RPMI7951 (cell line): ENCODE results near the gene TMEM8B. TPM values are rescaled to one million over a fixed set of nuclear protein-coding genes. Genes with fewer than 3 reads are reported as not detected.
"Not testable (repeated sequence)": the region's sequence is repeated elsewhere in the genome, so short reads cannot be mapped to it uniquely, and the experiment has no call there.

Experiments used
- DNase-seq: peaks from one replicate; pipeline ENCODE4 v3.0.0-alpha.2; 2012; ENCODE audit warnings: low read depth
- total RNA-seq: library from RNA; depleted of rRNA; stranded (reverse); fragments of >200 nt; shearing (Covaris generic); gene quantifications from 2 replicates; pipeline ENCODE4 v1.2.3, GENCODE V29; 2014

TMEM8B gene
- total RNA-seq, 1 experiment from 2014 or later: 1.4 TPM

DNA sequence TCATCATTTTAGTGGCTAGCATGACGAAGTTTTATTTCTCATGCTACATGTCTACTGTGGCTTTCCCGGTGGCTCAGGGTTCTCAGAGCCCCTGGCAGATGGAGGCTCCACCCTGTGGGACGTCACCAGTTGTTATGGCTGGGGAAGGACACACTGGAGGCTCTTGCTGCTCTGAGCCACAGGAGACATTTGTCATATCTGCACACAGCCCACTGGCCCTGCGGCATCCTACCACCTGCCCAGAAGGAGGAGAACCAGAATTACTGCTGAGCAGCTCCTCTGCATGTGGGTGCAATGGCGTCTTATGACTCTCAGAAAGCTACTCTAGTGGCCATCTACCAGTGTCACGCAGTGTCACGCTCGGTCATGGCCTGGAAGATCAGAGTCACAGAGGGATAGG lies 34.6 kb downstream of the TMEM8B start:
- no peak for DNase-seq

DNA sequence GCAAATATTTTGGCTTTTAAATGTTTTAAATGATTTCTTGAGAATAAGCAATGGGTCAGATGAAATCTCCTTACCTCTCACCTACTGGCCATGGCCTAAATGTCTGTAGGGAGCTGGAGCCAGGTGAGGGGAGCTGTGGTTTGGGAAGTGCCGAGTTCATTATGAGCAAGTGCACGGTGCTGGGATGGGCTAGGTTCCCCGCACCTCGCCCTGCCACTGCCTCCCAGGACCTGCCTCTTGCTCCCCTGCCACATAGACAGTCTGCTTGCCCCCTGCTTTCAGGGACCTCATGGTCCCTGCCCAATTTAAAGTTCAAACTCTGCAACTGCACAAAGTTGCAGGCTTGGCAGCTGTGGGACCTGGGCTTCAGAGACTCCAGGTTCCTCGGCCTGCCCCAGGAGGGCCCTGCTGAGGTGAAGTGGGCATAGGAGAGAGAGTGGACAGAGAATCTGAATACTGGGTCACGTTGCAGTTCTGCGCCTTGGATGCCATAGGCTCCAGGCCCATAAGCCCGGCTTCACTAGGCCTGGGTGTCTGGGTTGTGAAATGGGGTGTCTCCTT lies 35.7 kb downstream of the TMEM8B start:
- DNase-seq: no peak

DNA sequence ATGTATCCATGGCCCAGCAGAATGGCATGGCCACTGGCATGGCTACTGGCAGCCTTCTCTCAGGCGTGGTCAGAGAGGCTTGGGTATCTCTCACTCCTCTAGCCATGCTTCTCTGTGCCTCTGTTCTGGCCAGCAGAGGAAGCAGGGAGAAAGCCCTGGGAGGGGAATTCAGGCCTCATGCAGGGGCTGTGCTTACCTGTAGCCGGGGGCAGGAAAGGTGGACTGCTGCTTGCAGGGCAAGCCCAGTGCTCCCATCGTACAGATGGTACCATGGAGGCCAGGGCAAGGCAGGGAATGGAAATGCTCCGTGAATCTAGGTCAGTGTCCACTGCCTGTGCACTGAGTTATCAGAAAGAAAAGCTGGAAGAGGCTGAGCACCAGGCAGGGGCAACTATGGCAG lies 38.5 kb downstream of the TMEM8B start:
- DNase-seq: no peak

DNA sequence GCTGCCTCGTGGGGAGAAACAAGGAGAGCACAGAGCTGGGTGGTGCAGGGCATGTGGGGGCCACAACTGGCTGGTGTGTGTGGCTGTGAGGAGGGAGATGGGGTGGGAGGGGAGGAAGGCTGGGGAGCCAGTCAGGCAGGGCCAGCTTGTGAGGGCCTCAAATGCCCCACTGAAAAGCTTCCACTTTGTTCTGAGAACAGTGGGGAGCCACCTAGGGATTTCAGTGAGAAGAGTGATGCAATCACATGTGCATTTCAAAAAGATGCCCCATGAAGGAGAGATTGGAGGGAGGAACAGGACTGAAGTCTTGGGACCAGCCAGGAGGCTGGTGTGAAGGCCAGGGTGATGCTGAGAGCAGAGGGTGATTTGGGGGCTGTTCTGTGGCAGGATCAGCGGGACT lies 39.9 kb downstream of the TMEM8B start:
- no peak for DNase-seq

DNA sequence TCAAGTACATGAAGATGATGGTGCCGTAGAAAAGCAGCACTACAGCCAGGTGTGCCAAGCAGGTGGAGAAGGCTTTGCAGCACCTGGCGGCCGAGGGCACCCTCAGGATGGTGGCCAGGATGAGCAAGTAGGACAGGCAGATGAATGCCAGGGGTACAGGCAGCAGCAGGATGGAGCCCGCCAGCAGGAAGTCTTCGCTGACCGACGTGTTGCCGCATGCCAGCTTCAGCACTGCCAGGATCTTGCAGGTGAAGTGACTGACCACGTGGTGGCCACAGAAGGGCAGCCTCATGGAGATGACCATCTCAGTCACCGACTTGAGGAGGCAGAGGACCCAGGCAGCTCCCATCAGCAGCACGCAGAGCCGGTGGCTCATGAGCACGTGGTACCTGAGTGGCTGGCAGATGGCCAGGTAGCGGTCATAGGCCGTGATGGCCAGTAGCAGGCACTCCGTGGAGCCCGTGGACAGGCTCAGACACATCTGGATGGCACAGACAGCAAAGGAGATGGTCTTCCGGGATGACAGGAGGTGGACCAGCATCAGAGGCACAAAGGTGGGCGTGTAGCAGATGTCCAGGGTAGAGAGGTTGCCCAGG lies 40.7 kb downstream of the TMEM8B start:
- DNase-seq: no peak

DNA sequence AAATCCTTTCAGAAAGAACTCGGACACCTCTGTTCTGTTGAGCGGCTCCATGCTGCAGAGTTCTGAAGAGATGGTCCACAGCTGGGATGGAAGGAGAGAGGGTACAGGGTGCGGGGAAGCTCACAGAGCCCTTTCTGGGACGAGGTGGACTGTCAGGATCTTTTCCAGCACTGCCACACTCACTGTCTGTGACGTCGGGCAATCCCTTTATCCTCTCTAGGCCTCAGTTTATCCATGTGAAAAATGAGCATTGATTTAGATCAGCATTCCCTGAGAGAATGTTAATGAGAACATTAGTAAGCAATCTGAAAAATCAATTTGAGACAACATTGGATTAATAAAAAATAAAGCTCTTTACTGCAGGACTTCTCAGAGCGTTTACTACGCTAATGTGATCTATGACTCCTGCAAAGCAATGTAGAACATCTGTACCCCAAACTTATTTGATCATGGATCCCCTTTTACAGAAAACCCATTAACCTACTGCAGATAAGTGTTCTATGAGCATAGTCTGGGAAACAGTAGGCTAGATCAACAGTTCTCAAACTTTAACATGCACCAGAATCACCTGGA lies 41.4 kb downstream of the TMEM8B start, which contains the start of gene OR13J1:
TSS of gene OR13J1 (minus strand) at position 51 of the 573 bp plus-strand sequence. CDS start at position 51, 0 bp downstream.
- DNase-seq: no peak

DNA sequence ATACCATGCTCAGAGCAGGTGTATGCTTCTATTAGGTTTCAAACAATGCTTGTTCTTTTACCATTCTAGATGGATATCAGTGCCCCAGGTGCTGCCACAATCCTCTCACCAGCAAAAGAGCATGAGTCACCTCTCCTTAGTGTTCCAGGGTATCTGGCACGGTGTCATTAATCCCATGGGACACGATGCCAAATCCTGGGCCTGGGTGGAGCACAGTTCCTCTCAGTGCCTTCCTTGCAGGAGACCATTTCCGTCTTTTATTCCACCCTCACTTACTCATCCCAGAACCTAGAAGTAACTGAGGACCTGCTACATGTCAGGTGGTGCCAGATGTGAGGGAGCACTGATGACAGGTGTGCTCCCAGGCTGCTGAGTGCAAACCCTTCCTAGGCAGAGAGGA lies 42.5 kb downstream of the TMEM8B start:
- peak; percentile 61 for DNase-seq

DNA sequence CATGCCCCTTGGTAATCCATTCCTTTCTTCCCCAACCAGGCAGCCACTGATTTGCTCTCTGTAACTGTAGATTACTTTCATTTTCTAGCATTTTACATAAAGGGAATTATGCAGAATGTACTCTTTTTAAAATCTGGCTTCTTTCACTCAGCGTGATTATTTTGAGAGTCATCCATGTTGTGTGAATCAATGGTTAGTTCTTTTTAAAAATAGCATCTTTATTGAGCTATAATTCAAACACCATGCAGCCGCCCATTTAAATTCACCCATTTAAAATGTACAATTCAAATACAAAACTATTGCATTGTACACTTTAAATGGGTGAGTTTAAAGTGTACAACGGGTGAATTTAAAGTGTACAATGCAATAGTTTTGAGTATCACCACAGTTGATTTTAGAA lies 43.5 kb downstream of the TMEM8B start:
- DNase-seq: no peak

DNA sequence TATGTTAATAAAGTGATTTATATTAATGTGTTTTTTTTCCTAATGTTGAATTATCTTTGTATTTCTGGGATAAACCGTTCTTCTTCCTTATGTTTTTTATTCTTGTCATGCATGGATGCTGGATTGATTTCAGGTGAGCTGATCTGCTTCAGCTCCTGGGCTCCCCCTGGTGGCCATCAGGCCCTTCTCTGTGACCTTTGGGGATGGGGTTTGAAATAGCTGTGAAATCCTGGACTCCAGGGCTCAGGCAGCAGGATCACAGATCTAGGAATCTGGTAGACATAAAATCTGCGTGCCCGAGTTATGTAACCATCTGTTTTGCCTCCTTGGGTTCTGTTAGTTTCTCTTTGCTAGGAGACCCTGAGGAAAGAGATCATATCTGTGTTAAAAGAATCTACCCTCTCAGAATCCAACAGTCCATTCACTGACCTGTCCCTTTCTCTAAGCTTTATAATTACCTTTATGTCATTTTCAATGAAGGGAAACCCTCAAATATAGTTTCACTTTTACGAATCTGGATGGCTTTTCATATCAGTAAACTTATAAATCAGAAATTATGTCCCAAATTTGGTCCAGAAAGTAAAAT lies 53.3 kb downstream of the TMEM8B start:
- DNase-seq: peak; percentile 64

DNA sequence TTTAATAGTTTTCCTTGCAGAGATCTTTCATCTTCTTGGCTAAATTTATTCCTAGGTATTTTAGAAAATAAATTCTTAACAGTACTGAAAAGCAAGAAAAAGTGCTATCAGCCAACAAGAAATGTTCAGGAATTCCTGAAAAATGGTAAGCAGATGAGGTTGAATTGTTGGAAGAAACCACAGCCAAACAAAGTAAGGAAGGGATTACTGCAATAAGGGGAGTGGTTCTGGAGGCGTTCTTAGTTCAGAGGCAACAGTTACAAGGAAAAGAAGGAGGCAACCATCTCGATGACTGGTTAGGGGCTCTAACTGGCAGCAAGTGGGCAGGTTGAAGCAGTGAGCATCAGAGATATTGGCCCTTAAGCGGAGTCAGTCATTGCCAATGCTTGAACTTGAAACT lies 54.0 kb downstream of the TMEM8B start:
- DNase-seq: no peak

DNA sequence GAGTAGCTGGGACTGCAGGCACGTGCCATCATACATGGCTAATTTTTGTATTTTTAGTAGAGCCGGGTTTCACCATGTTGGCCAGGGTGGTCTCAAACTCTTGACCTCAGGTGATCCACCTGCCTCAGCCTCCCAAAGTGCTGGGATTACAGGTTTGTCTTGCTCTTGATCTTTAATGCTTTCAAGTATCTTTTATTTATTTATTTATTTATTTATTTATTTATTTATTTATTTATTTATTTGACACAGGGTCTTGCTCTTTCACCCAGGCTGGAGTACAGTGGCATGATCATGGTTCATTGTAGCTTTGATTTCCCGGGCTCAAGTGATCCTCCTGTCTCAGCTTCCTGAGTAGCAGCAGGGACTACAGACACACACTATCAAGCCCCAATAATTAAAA lies 55.9 kb downstream of the TMEM8B start:
- not testable (repeated sequence) for DNase-seq

DNA sequence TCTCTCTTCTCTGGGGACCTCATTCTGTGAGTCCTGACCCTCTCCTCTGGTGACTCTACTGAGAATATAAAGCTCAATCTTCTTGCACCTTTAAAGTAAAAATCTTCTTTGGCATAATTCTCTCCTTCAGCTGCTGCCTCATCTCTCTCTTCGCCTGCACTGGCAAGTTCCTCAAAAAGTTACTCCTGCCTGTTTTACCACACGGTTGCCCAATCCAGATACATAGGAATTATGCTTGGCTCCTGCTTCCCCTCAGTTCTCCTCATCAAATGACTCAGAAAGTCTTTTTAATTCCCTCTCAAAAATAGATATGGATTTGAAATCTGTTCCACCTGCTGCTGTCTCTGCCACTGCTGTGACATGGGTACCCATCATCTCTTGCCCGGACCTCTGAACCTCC lies 62.6 kb downstream of the TMEM8B start:
- DNase-seq: no peak

DNA sequence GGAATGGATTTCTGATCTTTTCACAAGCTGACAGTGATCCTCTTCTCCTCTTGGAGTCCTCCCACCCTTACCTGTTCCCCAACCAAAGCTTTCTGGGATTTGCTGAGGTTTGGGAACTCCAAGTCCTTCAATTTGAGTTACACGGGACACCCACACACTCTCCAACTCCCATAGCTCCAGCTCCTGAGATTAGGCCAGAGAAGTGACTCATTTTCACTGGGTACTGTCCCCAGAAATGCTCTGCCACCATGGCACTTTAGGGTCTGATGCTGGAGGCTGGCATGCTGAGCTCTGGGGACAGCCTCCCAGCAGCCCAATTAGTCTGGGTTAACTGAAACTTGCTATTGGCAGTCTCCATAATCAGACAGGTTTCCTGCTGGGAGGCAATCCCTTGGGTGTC lies 63.0 kb downstream of the TMEM8B start:
- DNase-seq: no peak

DNA sequence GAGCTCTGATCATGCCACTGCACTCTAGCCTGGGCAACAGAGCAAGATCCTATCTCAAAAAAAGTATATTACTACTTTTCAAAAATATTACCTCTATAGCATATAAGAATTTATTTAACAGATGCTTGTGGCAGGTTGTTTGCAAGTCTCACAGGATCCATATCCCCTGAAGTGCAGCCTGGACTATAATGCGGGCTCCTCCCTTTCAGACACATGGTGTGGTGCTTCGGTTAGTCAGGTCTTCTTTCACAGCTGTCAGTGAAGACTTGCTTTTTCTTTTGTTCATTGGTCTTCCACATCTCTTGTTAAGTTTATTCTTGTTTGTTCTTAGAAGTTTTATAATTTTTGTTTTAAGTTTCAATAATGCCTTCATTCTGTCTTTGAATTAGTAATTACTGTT lies 67.5 kb downstream of the TMEM8B start:
- DNase-seq: no peak

DNA sequence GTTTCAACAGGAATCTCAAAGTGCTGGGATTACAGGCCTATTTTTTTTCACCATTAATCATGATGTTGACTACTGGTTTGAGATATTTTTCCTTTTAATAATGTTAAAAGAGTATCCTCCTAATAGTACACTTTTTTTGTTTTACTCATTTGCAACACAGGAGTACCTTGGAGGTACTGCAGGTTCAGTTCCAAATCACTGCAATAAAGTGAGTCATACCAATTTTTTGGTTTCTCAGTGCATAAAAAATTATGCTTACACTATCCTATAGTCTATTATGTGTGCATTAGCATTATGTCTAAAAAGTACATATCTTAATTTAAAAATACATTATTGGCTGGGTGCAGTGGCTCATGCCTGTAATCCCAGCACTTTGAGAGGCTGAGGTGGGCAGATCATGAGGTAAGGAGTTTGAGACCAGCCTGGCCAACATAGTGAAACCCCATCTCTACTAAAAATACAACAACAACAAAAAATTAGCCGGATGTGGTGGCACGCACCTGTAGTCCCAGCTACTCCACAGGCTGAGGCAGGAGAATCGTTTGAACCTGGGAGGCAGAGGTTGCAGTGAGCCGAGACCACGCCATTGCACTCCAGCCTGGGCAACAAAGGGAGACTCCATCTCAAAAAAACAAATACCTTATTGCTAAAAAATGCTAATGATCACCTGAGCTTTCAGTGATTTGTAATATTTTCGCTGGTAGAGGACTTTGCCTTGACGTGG lies 68.5 kb downstream of the TMEM8B start:
- not testable (repeated sequence) for DNase-seq

DNA sequence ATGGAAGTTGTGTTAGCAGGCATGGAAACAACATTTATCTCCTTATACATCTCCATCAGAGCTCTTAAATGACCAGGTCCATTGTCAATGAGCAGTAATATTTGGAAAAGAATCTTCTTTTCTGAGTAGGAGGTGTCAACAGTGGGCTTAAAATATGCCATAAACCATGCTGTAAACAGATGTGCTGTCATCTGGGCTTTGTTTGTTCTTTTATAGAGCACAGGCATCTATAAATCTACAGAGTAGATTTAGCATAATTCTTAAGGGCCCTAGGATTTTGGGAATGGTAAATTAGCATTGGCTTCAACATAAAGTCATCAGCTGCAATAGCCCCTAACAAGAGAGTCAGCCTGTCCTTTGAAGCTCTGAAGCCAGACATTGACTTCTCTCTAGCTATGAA lies 69.3 kb downstream of the TMEM8B start:
- no peak for DNase-seq

DNA sequence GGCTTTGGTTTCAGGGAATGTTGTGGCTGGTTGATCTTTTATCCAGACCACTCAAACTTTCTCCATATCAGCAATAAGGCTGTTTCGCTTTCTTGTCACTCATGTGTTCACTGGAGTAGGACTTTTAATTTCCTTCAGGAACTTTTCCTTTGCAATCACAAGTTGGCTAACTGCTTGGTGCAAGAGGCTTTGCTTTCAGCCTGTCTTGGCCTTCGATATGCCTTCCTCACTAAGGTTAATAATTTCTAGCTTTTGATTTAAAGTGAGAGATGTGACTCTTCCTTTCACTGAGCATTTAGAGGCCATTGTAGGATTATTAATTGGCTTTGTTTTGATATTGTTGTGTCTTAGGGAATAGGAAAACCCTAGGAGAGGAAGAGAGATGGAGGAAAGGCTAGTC lies 70.0 kb downstream of the TMEM8B start:
- DNase-seq: no peak

DNA sequence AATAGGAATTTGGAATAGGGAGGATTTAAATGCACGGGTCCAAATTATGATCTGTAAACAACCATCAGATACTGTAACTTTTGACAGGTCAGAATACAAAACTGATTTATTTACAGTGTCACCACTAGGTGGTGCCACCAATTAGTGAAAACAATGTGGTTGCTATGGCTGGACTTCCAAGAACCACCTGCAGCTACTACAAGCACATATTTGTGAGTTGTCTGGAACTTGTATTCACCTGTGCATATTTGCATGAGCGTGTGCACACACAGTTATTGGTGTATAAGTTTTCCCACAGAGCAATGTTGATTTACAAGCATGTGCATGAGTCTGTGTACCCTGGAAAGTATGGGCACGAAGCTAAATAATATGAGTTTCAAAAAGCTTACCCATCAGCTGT lies 74.0 kb downstream of the TMEM8B start:
- peak; percentile 54 for DNase-seq

DNA sequence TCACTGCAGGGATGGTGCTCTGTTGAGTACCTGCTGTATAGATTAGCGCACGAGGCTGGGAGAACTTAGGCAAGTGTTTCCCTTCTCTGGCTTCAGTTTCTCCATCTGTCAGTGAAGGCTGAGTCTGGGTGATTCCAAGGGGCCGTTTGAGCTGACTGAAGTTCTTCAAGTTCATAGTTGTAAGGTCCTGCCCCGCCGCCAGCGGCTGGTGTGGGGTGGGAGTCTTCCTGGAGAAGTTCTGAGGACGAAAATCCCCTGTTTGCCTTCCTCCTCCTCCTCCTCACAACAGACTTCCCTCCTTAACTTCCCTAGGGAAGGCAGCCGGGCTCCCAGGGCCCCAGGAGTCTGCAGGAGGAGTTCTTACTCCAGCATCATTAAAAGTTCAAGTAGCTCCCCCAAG lies 75.3 kb downstream of the TMEM8B start:
- no peak for DNase-seq

DNA sequence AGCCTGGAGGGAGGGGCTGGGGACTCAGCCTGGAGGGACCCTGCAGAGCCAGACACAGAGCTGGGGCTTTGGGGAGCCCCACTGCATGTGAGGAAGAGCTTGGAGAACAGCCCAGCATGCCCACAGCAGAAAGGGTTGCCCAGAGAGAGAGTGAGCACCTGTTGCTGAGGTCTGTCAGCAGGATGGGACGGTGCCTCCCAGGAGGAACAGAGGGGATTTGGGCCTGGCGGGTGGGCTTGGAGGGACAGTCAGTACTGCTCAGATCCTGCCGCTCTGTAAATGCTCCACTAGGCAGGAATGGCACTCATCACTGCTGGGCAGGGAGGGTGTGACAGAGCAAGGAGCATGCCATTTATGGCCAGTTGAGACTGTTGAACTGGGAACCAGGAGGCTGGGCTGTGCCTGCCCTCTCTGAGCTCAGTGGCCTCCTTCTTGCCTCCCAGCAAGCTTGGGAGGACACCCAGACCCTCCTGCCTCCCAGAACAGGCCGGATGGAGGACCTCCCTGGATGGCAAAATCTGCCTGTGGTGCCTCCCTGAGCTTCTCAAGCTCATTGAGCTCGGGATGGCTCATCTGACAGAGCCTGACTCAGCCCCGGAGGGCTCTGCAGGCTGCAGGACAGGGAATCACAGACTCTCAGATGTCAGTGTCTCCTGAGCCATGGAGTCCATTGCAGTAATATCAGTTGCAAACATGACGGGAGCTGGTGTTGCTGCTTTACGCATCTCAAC lies 76.2 kb downstream of the TMEM8B start:
- peak; percentile 61 for DNase-seq

DNA sequence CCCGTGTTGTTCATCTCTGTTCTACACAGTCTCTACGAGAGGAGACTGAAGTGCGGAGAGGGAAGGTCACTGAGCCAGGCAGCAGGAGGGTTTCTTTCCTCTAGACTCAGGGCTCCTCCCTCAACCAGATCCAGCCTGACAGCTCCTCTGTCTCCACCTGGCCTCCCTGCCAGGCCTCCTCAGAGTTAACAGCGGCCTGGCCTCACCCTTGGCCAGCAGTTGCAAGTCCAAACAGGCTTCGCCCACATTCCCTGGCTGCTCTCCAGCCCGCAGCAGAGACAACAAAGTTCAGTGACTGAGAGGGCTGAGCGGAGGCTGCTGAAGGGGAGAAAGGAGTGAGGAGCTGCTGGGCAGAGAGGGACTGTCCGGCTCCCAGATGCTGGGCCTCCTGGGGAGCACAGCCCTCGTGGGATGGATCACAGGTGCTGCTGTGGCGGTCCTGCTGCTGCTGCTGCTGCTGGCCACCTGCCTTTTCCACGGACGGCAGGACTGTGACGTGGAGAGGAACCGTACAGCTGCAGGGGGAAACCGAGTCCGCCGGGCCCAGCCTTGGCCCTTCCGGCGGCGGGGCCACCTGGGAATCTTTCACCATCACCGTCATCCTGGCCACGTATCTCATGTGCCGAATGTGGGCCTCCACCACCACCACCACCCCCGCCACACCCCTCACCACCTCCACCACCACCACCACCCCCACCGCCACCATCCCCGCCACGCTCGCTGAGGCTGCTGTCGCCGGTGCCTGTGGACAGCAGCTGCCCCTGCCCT lies 77.1 kb downstream of the TMEM8B start, which contains the start of gene HRCT1:
TSS of gene HRCT1 (plus strand) at position 291 of the 768 bp plus-strand sequence. CDS start at position 377, 86 bp downstream.
- DNase-seq: peak; percentile 89
